Measurements from ENCODE around the gene FAM13A.

DNA sequence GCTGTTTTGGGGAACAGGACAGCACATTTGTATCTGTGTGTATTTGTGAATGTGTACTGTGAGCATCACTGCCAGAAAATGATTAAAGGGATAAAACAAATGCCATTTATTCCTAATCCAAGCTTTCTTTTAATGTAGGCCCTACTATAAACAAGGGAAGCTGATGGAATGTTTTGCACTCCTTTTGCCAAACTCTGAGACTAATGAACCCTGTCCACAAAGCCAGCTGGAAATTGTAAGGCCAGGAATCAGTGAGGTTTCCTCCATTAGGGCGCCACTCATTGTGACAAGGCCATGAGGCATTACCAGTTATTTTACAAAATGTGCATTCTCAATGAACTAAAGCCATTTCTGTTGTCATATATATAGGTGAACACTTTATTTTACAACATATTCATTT is 196.4 kb downstream of the FAM13A start:
- no peak for TF ChIP-seq POLR2A (IDR thresholded peaks at IDR 0.05)
- TF ChIP-seq, protein P1, sequence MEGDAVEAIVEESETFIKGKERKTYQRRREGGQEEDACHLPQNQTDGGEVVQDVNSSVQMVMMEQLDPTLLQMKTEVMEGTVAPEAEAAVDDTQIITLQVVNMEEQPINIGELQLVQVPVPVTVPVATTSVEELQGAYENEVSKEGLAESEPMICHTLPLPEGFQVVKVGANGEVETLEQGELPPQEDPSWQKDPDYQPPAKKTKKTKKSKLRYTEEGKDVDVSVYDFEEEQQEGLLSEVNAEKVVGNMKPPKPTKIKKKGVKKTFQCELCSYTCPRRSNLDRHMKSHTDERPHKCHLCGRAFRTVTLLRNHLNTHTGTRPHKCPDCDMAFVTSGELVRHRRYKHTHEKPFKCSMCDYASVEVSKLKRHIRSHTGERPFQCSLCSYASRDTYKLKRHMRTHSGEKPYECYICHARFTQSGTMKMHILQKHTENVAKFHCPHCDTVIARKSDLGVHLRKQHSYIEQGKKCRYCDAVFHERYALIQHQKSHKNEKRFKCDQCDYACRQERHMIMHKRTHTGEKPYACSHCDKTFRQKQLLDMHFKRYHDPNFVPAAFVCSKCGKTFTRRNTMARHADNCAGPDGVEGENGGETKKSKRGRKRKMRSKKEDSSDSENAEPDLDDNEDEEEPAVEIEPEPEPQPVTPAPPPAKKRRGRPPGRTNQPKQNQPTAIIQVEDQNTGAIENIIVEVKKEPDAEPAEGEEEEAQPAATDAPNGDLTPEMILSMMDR (IDR thresholded peaks at IDR 0.05) = no peak

All from prostate gland (tissue), 2 donors.